Measurements from ENCODE around the gene ABLIM3. TPM values are rescaled to one million over a fixed set of nuclear protein-coding genes. Genes with fewer than 3 reads are reported as not detected.

The ABLIM3 gene
- total and polyA plus RNA-seq, 2 experiments from 2014 or later, result 0.19 to 2.2 TPM

- no peaks in the 10 kb centered on the region for H3K79me2 ChIP-seq (replicated peaks; ENCODE audit: insufficient read depth)
- Mint-ChIP-seq H3K27ac (no peak overlapping the region), H3K27me3 (ENCODE audit: insufficient read depth, low read depth, poor library complexity) (peaks cover 19% of the 10 kb centered on the region), H3K4me3 (no peak overlapping the region), H3K4me1 (peaks cover 6% of the 10 kb centered on the region; the same call in 2 of the 3 replicates), H3K9me3 (no peaks in the 10 kb centered on the region), H3K36me3 (ENCODE audit: low read depth) (no peaks in the 10 kb centered on the region)
- peaks cover 21% of the 10 kb centered on the region for H3K27me3 ChIP-seq (ENCODE audit: insufficient read depth)
- peak overlapping the region; percentile 83; the same call in 1 of the 2 replicates for H2AFZ ChIP-seq
- no peak overlapping the region for H3K4me3 ChIP-seq
- no peak for DNase-seq (ENCODE audit: low spot score)
- no peaks in the 10 kb centered on the region for H3F3A ChIP-seq (replicated peaks; ENCODE audit: low read depth)
- TF ChIP-seq ZNF331 (CRISPR knock-in tag; IDR thresholded peaks at IDR 0.05; ENCODE audit: low read depth), result no peak
- no peak for TF ChIP-seq CTCF (conservative IDR thresholded peaks at IDR 0.05; ENCODE audit: low read depth in 2 of 2)
- no peak for TF ChIP-seq EZH2phosphoT487 (IDR thresholded peaks at IDR 0.05; ENCODE audit: unreplicated experiment)
- TF ChIP-seq JUNB (IDR thresholded peaks at IDR 0.05; ENCODE audit: unreplicated experiment), result no peak
- TF ChIP-seq EZH2 (IDR thresholded peaks at IDR 0.05; ENCODE audit: low read depth, unreplicated experiment), result no peak
- TF ChIP-seq, protein P1, sequence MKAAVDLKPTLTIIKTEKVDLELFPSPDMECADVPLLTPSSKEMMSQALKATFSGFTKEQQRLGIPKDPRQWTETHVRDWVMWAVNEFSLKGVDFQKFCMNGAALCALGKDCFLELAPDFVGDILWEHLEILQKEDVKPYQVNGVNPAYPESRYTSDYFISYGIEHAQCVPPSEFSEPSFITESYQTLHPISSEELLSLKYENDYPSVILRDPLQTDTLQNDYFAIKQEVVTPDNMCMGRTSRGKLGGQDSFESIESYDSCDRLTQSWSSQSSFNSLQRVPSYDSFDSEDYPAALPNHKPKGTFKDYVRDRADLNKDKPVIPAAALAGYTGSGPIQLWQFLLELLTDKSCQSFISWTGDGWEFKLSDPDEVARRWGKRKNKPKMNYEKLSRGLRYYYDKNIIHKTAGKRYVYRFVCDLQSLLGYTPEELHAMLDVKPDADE (IDR thresholded peaks at IDR 0.05), result no peak
- no peak for TF ChIP-seq POLR2AphosphoS5 (IDR thresholded peaks at IDR 0.05; ENCODE audit: low read depth)
- no peak for TF ChIP-seq ZNF114 (CRISPR knock-in tag; IDR thresholded peaks at IDR 0.05)
- no peak for TF ChIP-seq CREB1 (CRISPR knock-in tag; IDR thresholded peaks at IDR 0.05; ENCODE audit: low read depth)
- no peak for TF ChIP-seq NANOG (IDR thresholded peaks at IDR 0.05; ENCODE audit: borderline replicate concordance)
- no peak for TF ChIP-seq STAT1 (IDR thresholded peaks at IDR 0.05; ENCODE audit: unreplicated experiment)
- TF ChIP-seq, protein P2, sequence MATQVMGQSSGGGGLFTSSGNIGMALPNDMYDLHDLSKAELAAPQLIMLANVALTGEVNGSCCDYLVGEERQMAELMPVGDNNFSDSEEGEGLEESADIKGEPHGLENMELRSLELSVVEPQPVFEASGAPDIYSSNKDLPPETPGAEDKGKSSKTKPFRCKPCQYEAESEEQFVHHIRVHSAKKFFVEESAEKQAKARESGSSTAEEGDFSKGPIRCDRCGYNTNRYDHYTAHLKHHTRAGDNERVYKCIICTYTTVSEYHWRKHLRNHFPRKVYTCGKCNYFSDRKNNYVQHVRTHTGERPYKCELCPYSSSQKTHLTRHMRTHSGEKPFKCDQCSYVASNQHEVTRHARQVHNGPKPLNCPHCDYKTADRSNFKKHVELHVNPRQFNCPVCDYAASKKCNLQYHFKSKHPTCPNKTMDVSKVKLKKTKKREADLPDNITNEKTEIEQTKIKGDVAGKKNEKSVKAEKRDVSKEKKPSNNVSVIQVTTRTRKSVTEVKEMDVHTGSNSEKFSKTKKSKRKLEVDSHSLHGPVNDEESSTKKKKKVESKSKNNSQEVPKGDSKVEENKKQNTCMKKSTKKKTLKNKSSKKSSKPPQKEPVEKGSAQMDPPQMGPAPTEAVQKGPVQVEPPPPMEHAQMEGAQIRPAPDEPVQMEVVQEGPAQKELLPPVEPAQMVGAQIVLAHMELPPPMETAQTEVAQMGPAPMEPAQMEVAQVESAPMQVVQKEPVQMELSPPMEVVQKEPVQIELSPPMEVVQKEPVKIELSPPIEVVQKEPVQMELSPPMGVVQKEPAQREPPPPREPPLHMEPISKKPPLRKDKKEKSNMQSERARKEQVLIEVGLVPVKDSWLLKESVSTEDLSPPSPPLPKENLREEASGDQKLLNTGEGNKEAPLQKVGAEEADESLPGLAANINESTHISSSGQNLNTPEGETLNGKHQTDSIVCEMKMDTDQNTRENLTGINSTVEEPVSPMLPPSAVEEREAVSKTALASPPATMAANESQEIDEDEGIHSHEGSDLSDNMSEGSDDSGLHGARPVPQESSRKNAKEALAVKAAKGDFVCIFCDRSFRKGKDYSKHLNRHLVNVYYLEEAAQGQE (IDR thresholded peaks at IDR 0.05; ENCODE audit: unreplicated experiment), result no peak
- no peak for TF ChIP-seq ZNF462 (CRISPR knock-in tag; IDR thresholded peaks at IDR 0.05)
- no peak overlapping the region for H3K27ac ChIP-seq (ENCODE audit: low read depth)
- no peak for ATAC-seq
- H3K36me3 ChIP-seq (ENCODE audit: insufficient read depth), result no peaks in the 10 kb centered on the region
- H4K20me1 ChIP-seq (replicated peaks; ENCODE audit: insufficient read depth), result no peaks in the 10 kb centered on the region
- no peak overlapping the region for H3K4me2 ChIP-seq
- peaks cover 6% of the 10 kb centered on the region for H3K4me1 ChIP-seq (ENCODE audit: insufficient read depth)
- H3K9me2 ChIP-seq (ENCODE audit: insufficient read depth), result 0 out of 2 replicates have a peak, but pooled peaks cover 3% of the 10 kb centered on the region
Observed at GRCh38 chr5:149144637-149145036, 3.3 kb downstream of the ABLIM3 start.

Measured in GM23338 (cell line).